H1 (cell line): ENCODE data around the gene ITM2B. TPM values are rescaled to one million over a fixed set of nuclear protein-coding genes. Genes with fewer than 3 reads are reported as not detected.

Source experiments
- ASH2L ChIP-seq: fragments of 200-600, 300-600 bp; sonication (generic); IDR thresholded peaks from one replicate; pipeline ENCODE4 v1.7.1; 2017; ENCODE audit warnings: low read length
- ATF2 ChIP-seq: IDR thresholded peaks from 2 replicates; pipeline ENCODE4 v1.6.1; 2012; ENCODE audit warnings: low read length, inconsistent platforms
- CEBPB ChIP-seq: IDR thresholded peaks from 2 replicates; pipeline ENCODE4 v1.6.1; 2012; ENCODE audit warnings: low read depth, low read length
- EGR1 ChIP-seq: IDR thresholded peaks from 2 replicates; pipeline ENCODE4 v1.6.1; 2011; ENCODE audit warnings: low read depth, low read length, borderline replicate concordance
- KDM4A ChIP-seq: IDR thresholded peaks from one replicate; pipeline ENCODE4 v1.7.1; 2012; ENCODE audit warnings: low read depth, mild to moderate bottlenecking, moderate library complexity, low read length, inconsistent platforms; ENCODE audit not compliant: severe bottlenecking
- RAD21 ChIP-seq, 2 experiments: IDR thresholded peaks in 1 of 2; conservative IDR thresholded peaks in 1 of 2; 2 replicates each; pipeline ENCODE4 v1.6.1; 2011; ENCODE audit warnings: low read depth in 2 of 2, low read length in 2 of 2, improper control_type of control experiment in 1 of 2, inconsistent platforms in 1 of 2, mild to moderate bottlenecking in 1 of 2, moderate library complexity in 1 of 2
- RBBP5 ChIP-seq: IDR thresholded peaks from 2 replicates; pipeline ENCODE4 v1.7.1; 2012; ENCODE audit warnings: low read depth, mild to moderate bottlenecking, inconsistent platforms, low read length, moderate library complexity, borderline replicate concordance
- SP2 ChIP-seq: IDR thresholded peaks from 2 replicates; pipeline ENCODE4 v1.6.1; 2012; ENCODE audit warnings: mild to moderate bottlenecking, low read length, inconsistent platforms
- polyA plus RNA-seq, 7 experiments: library from polyadenylated mRNA; depleted of rRNA in 3 of 7; stranded (reverse) in 5 of 7; unstranded in 2 of 7; fragments of >200 nt in 5 of 7; fragments of 200-250 nt in 2 of 7; gene quantifications; 1 replicate in 5 of 7; 2 replicates in 1 of 7; 4 replicates in 1 of 7; pipeline versions ENCODE4 v1.2.1 to v1.2.3, GENCODE V29; 2011 to 2013; ENCODE audit warnings: missing spikeins in 2 of 7, mixed read lengths in 2 of 7
- total RNA-seq: library from RNA; stranded (reverse); fragmentation: NEBNext Ultra II Directional; extraction: Animal tissue kit (Norgen Biotek cat#: 25700); gene quantifications from 2 replicates; pipeline ENCODE4 v1.2.1, GENCODE V29; 2021

ITM2B gene
- total and polyA plus RNA-seq, 2 of the 8 experiments (the other 6 are each of a cell fraction or from before 2014, with no cell fraction given) = 132 to 184 TPM

GRCh38 chr13:48233046-48233888, at the start of gene ITM2B (continued):
- TF ChIP-seq ATF2 (no peak), CEBPB (no peak), RAD21 (IDR thresholded peaks at IDR 0.05 in 1 of 2, conservative IDR thresholded peaks at IDR 0.05 in 1 of 2; ENCODE audit: low read depth in 2 of 2, low read length in 2 of 2) (peak; percentile 13 to 42; a peak in 3 of 4 replicates), RBBP5 (peak; percentile 67; the same call in 1 of the 2 replicates), ASH2L (peak; percentile 80), SP2 (no peak), EGR1 (0 out of 2 replicates have a peak, but pooled peaks have one; percentile 8), KDM4A (peak; percentile 89)
